ENCODE results near the gene ACTA2. TPM values are rescaled to one million over a fixed set of nuclear protein-coding genes. Genes with fewer than 3 reads are reported as not detected.

ACTA2 gene
- total RNA-seq, 1 experiment from 2014 or later = not detected

- no peaks in the 10 kb centered on the region for H3K4me1 ChIP-seq (ENCODE audit: insufficient read depth, low read length)
- TF ChIP-seq CTCF (conservative IDR thresholded peaks at IDR 0.05; ENCODE audit: low read depth, low read length) = no peak
- no peak for ATAC-seq
- no peak overlapping the region for H2AFZ ChIP-seq (ENCODE audit: low read length)
- no peak for DNase-seq
- H3K27ac ChIP-seq (ENCODE audit: low read length) = no peak overlapping the region
- H3F3A ChIP-seq (ENCODE audit: low read length, unreplicated experiment) = no peaks in the 10 kb centered on the region
- H3K4me3 ChIP-seq (ENCODE audit: low read length) = no peak overlapping the region
- no peaks in the 10 kb centered on the region for H3K27me3 ChIP-seq (ENCODE audit: low read length)
- H3K9me2 ChIP-seq (replicated peaks; ENCODE audit: low read length) = no peaks in the 10 kb centered on the region
- intact Hi-C loops (cut with micrococcal nuclease) = no loop called here
- H4K20me1 ChIP-seq (ENCODE audit: low read length) = no peaks in the 10 kb centered on the region
- no TSS peak for BruUV-seq (replicated peaks)
- no peaks in the 10 kb centered on the region for H3K9me3 ChIP-seq (ENCODE audit: low read length)
- no peaks in the 10 kb centered on the region for H3K36me3 ChIP-seq (ENCODE audit: low read depth, low read length)
- no peaks in the 10 kb centered on the region for H3K79me2 ChIP-seq (ENCODE audit: low read length)
- no peak overlapping the region for H3K9ac ChIP-seq (ENCODE audit: low read length)
- H3K4me2 ChIP-seq (ENCODE audit: low read length) = no peak overlapping the region
- CTCF ChIA-PET = interaction anchor here (0.7 kb wide), 1 partner anchor 16 kb away, joined by 3 read pairs; no protein-coding TSS in a partner anchor
- POLR2A ChIA-PET (ENCODE audit: unreplicated experiment) = no interaction called here
Measured at GRCh38 chr10:88971221-88972061, 18.9 kb upstream of the ACTA2 start.

- Histone ChIP-seq H3K9me3 (ENCODE audit: low read length) (no peaks in the 10 kb centered on the region), H3K79me2 (ENCODE audit: low read length) (no peaks in the 10 kb centered on the region), H3F3A (ENCODE audit: low read length, unreplicated experiment) (no peaks in the 10 kb centered on the region), H4K20me1 (ENCODE audit: low read length) (no peaks in the 10 kb centered on the region), H3K36me3 (ENCODE audit: low read depth, low read length) (no peaks in the 10 kb centered on the region), H2AFZ (ENCODE audit: low read length) (no peak overlapping the region), H3K4me2 (ENCODE audit: low read length) (no peak overlapping the region), H3K4me3 (ENCODE audit: low read length) (no peak overlapping the region), H3K9ac (ENCODE audit: low read length) (no peak overlapping the region), H3K4me1 (ENCODE audit: insufficient read depth, low read length) (no peaks in the 10 kb centered on the region), H3K27ac (ENCODE audit: low read length) (no peak overlapping the region), H3K27me3 (ENCODE audit: low read length) (no peaks in the 10 kb centered on the region), H3K9me2 (replicated peaks; ENCODE audit: low read length) (no peaks in the 10 kb centered on the region)
- ATAC-seq (no peak), DNase-seq (no peak)
- no TSS peak for BruUV-seq (replicated peaks)
- POLR2A ChIA-PET (ENCODE audit: unreplicated experiment) = no interaction called here
- intact Hi-C loops (cut with micrococcal nuclease) = no loop called here
- CTCF ChIA-PET = no interaction called here
- TF ChIP-seq CTCF (conservative IDR thresholded peaks at IDR 0.05; ENCODE audit: low read depth, low read length) = no peak
- no peak for TF ChIP-seq EZH2phosphoT487 (IDR thresholded peaks at IDR 0.05; ENCODE audit: borderline replicate concordance, low read length)
- TF ChIP-seq EZH2 (IDR thresholded peaks at IDR 0.05; ENCODE audit: low read length, unreplicated experiment) = no peak
Measured at GRCh38 chr10:88968391-88968790, 15.8 kb upstream of the ACTA2 start.

- intact Hi-C loops (cut with micrococcal nuclease) = no loop called here
- H3F3A ChIP-seq (ENCODE audit: low read length, unreplicated experiment) = no peaks in the 10 kb centered on the region
- no peaks in the 10 kb centered on the region for H3K79me2 ChIP-seq (ENCODE audit: low read length)
- H3K27me3 ChIP-seq (ENCODE audit: low read length) = no peaks in the 10 kb centered on the region
- ATAC-seq = no peak
- H3K9me3 ChIP-seq (ENCODE audit: low read length) = no peaks in the 10 kb centered on the region
- no peak overlapping the region for H3K4me3 ChIP-seq (ENCODE audit: low read length)
- TF ChIP-seq CTCF (conservative IDR thresholded peaks at IDR 0.05; ENCODE audit: low read depth, low read length) = no peak
- no peak for TF ChIP-seq EZH2phosphoT487 (IDR thresholded peaks at IDR 0.05; ENCODE audit: borderline replicate concordance, low read length)
- no peak for TF ChIP-seq EZH2 (IDR thresholded peaks at IDR 0.05; ENCODE audit: low read length, unreplicated experiment)
- H2AFZ ChIP-seq (ENCODE audit: low read length) = no peak overlapping the region
- H3K9ac ChIP-seq (ENCODE audit: low read length) = no peak overlapping the region
- H3K9me2 ChIP-seq (replicated peaks; ENCODE audit: low read length) = no peaks in the 10 kb centered on the region
- H3K36me3 ChIP-seq (ENCODE audit: low read depth, low read length) = no peaks in the 10 kb centered on the region
- H3K4me2 ChIP-seq (ENCODE audit: low read length) = no peak overlapping the region
- no peaks in the 10 kb centered on the region for H4K20me1 ChIP-seq (ENCODE audit: low read length)
- DNase-seq = no peak
- H3K4me1 ChIP-seq (ENCODE audit: insufficient read depth, low read length) = no peaks in the 10 kb centered on the region
- CTCF ChIA-PET = no interaction called here
- H3K27ac ChIP-seq (ENCODE audit: low read length) = no peak overlapping the region
- POLR2A ChIA-PET (ENCODE audit: unreplicated experiment) = no interaction called here
- no TSS peak for BruUV-seq (replicated peaks)
Measured at GRCh38 chr10:88966797-88967196, 14.2 kb upstream of the ACTA2 start.
